ENCODE results near the gene MORC2. TPM values are rescaled to one million over a fixed set of nuclear protein-coding genes. Genes with fewer than 3 reads are reported as not detected.

MORC2 gene
- total RNA-seq, 2 donors from 2014 or later: 19.2 to 24.9 TPM

GRCh38 chr22:30881361-30882183, 87.0 kb downstream of the MORC2 start:
- Mint-ChIP-seq H3K9me3 (no peaks in the 10 kb centered on the region), H3K36me3 (ENCODE audit: low read depth) (no peaks in the 10 kb centered on the region), H3K4me1 (no peaks in the 10 kb centered on the region), H3K27me3 (no peaks in the 10 kb centered on the region), H3K4me3 (no peak overlapping the region), H3K27ac (no peak overlapping the region)
- no peak for ATAC-seq (replicated peaks)

GRCh38 chr22:30880847-30881246, 87.7 kb downstream of the MORC2 start:
- Mint-ChIP-seq H3K36me3 (ENCODE audit: low read depth) (no peaks in the 10 kb centered on the region), H3K4me3 (no peak overlapping the region), H3K27me3 (no peaks in the 10 kb centered on the region), H3K27ac (no peak overlapping the region), H3K4me1 (no peaks in the 10 kb centered on the region), H3K9me3 (no peaks in the 10 kb centered on the region)
- ATAC-seq (replicated peaks): no peak

GRCh38 chr22:30880181-30880601, 88.4 kb downstream of the MORC2 start:
- no peaks in the 10 kb centered on the region for H3K9me3 Mint-ChIP-seq
- no peaks in the 10 kb centered on the region for H3K36me3 Mint-ChIP-seq (ENCODE audit: low read depth)
- no peak overlapping the region for H3K27ac Mint-ChIP-seq
- H3K4me3 Mint-ChIP-seq: no peak overlapping the region
- H3K4me1 Mint-ChIP-seq: no peaks in the 10 kb centered on the region
- ATAC-seq (replicated peaks): no peak
- H3K27me3 Mint-ChIP-seq: no peaks in the 10 kb centered on the region

- no peaks in the 10 kb centered on the region for H3K4me1 Mint-ChIP-seq
- no peak for ATAC-seq (replicated peaks)
- no peaks in the 10 kb centered on the region for H3K9me3 Mint-ChIP-seq
Measured at GRCh38 chr22:30879415-30879797, 89.2 kb downstream of the MORC2 start.

GRCh38 chr22:30878516-30879414, 89.8 kb downstream of the MORC2 start:
- ATAC-seq (replicated peaks): no peak
- Mint-ChIP-seq H3K27ac (no peak overlapping the region), H3K27me3 (no peaks in the 10 kb centered on the region), H3K36me3 (ENCODE audit: low read depth) (no peaks in the 10 kb centered on the region), H3K9me3 (no peaks in the 10 kb centered on the region), H3K4me1 (no peaks in the 10 kb centered on the region), H3K4me3 (no peak overlapping the region)

More at GRCh38 chr22:30879415-30879797, 89.2 kb downstream of the MORC2 start:
- Mint-ChIP-seq H3K27ac (no peak overlapping the region), H3K27me3 (no peaks in the 10 kb centered on the region), H3K4me3 (no peak overlapping the region), H3K36me3 (ENCODE audit: low read depth) (no peaks in the 10 kb centered on the region)

- H3K27me3 Mint-ChIP-seq: no peaks in the 10 kb centered on the region
- no peak for ATAC-seq (replicated peaks)
- no peaks in the 10 kb centered on the region for H3K9me3 Mint-ChIP-seq
- no peak overlapping the region for H3K27ac Mint-ChIP-seq
- no peak overlapping the region for H3K4me3 Mint-ChIP-seq
- no peaks in the 10 kb centered on the region for H3K4me1 Mint-ChIP-seq
- H3K36me3 Mint-ChIP-seq (ENCODE audit: low read depth): no peaks in the 10 kb centered on the region
Measured at GRCh38 chr22:30877662-30878515, 90.7 kb downstream of the MORC2 start.

- H3K4me3 Mint-ChIP-seq: no peak overlapping the region
- ATAC-seq (replicated peaks): no peak
- no peaks in the 10 kb centered on the region for H3K27me3 Mint-ChIP-seq
- no peak overlapping the region for H3K27ac Mint-ChIP-seq
- H3K4me1 Mint-ChIP-seq: no peaks in the 10 kb centered on the region
- no peaks in the 10 kb centered on the region for H3K9me3 Mint-ChIP-seq
- H3K36me3 Mint-ChIP-seq (ENCODE audit: low read depth): no peaks in the 10 kb centered on the region
Measured at GRCh38 chr22:30876915-30877553, 91.5 kb downstream of the MORC2 start.

- Mint-ChIP-seq H3K27ac (no peak overlapping the region), H3K36me3 (ENCODE audit: low read depth) (no peaks in the 10 kb centered on the region), H3K27me3 (no peaks in the 10 kb centered on the region), H3K4me1 (no peaks in the 10 kb centered on the region), H3K4me3 (no peak overlapping the region), H3K9me3 (no peaks in the 10 kb centered on the region)
- ATAC-seq (replicated peaks): no peak
Measured at GRCh38 chr22:30876221-30876751, 92.3 kb downstream of the MORC2 start.

- H3K4me3 Mint-ChIP-seq: no peak overlapping the region
- no peaks in the 10 kb centered on the region for H3K27me3 Mint-ChIP-seq
- no peak overlapping the region for H3K27ac Mint-ChIP-seq
- no peaks in the 10 kb centered on the region for H3K4me1 Mint-ChIP-seq
- no peaks in the 10 kb centered on the region for H3K9me3 Mint-ChIP-seq
- H3K36me3 Mint-ChIP-seq (ENCODE audit: low read depth): no peaks in the 10 kb centered on the region
- no peak for ATAC-seq (replicated peaks)
Measured at GRCh38 chr22:30875481-30876215, 92.9 kb downstream of the MORC2 start.

Other genes starting within 250 kb of the MORC2 start
- gene TUG1, start 491 bp upstream of the MORC2 start, total RNA-seq: 10 to 100 TPM; 45.1 to 49.0 TPM
- 10 to 100 TPM; 42.6 to 58.4 TPM for gene SMTN, start 112.5 kb upstream of the MORC2 start, total RNA-seq
- 10 to 100 TPM in 1 of 2 donors, 1 to 10 TPM in 1; 4.5 to 20.4 TPM for gene SELENOM, start 138.8 kb upstream of the MORC2 start, total RNA-seq
- gene INPP5J, start 154.2 kb upstream of the MORC2 start, total RNA-seq: under 1 TPM; 0.09 to 0.34 TPM
- gene PLA2G3, start 171.7 kb upstream of the MORC2 start, total RNA-seq: not detected
- 10 to 100 TPM; 19.3 to 24.6 TPM for gene RNF185, start 191.4 kb upstream of the MORC2 start, total RNA-seq
- 10 to 100 TPM; 59.5 to 61.4 TPM for gene LIMK2, start 243.5 kb upstream of the MORC2 start, total RNA-seq

Measured in activated T-helper 17 cell treated with anti-CD3 and anti-CD28 coated beads, Interleukin-2, amount 50 U/mL, for 72 hours (primary cell).